H9 (cell line): Measurements from ENCODE around the gene MAN2C1. TPM values are rescaled to one million over a fixed set of nuclear protein-coding genes. Genes with fewer than 3 reads are reported as not detected.

ENCODE experiments used
- DNase-seq: peaks from one replicate; pipeline ENCODE4 v3.0.0-alpha.2; 2017
- H2AFZ ChIP-seq: one replicate; pipeline ENCODE4 v1.6.1; 2013; ENCODE audit warnings: mild to moderate bottlenecking, low read length, control low read depth, moderate library complexity
- H2AK5ac ChIP-seq: 2 replicates; pipeline ENCODE4 v1.6.1; 2013; ENCODE audit warnings: low read length, control low read depth, mixed read lengths; ENCODE audit not compliant: insufficient read length
- H2BK120ac ChIP-seq: one replicate; pipeline ENCODE4 v1.6.1; 2013; ENCODE audit warnings: low read depth, mild to moderate bottlenecking, low read length, control low read depth, inconsistent platforms; ENCODE audit not compliant: poor library complexity, severe bottlenecking
- H2BK12ac ChIP-seq: 2 replicates; pipeline ENCODE4 v1.6.1; 2013; ENCODE audit warnings: low read length, control low read depth, mixed read lengths, low read depth; ENCODE audit not compliant: insufficient read length
- H2BK15ac ChIP-seq: 2 replicates; pipeline ENCODE4 v1.6.1; 2013; ENCODE audit warnings: low read depth, low read length, control low read depth
- H2BK20ac ChIP-seq: one replicate; pipeline ENCODE4 v1.6.1; 2013; ENCODE audit warnings: low read depth, mild to moderate bottlenecking, low read length, control low read depth, inconsistent platforms; ENCODE audit not compliant: poor library complexity, severe bottlenecking
- H2BK5ac ChIP-seq: 2 replicates; pipeline ENCODE4 v1.6.1; 2013; ENCODE audit warnings: low read length, control low read depth, mixed read lengths; ENCODE audit not compliant: insufficient read length
- H3K14ac ChIP-seq: 2 replicates; pipeline ENCODE4 v1.6.1; 2013; ENCODE audit warnings: low read length, control low read depth; ENCODE audit not compliant: insufficient read depth
- H3K18ac ChIP-seq: 2 replicates; pipeline ENCODE4 v1.6.1; 2013; ENCODE audit warnings: low read depth, mild to moderate bottlenecking, mixed read lengths, low read length, control low read depth; ENCODE audit not compliant: insufficient read length
- H3K23ac ChIP-seq: 2 replicates; pipeline ENCODE4 v1.6.1; 2013; ENCODE audit warnings: low read length, control low read depth, mixed read lengths, low read depth; ENCODE audit not compliant: insufficient read length
- H3K23me2 ChIP-seq: 2 replicates; pipeline ENCODE4 v1.6.1; 2013; ENCODE audit warnings: low read depth, mild to moderate bottlenecking, mixed read lengths, low read length, control low read depth; ENCODE audit not compliant: insufficient read length, poor library complexity, severe bottlenecking
- H3K27ac ChIP-seq: 2 replicates; pipeline ENCODE4 v1.5.1; 2013; ENCODE audit warnings: low read length, control low read depth, mixed read lengths, low read depth; ENCODE audit not compliant: insufficient read length
- H3K27me3 ChIP-seq: 2 replicates; pipeline ENCODE4 v1.6.1; 2013; ENCODE audit warnings: low read length, control low read depth, inconsistent platforms; ENCODE audit not compliant: insufficient read depth
- H3K4ac ChIP-seq: 2 replicates; pipeline ENCODE4 v1.6.1; 2013; ENCODE audit warnings: low read depth, mild to moderate bottlenecking, control low read depth, inconsistent platforms, low read length, moderate library complexity
- H3K4me1 ChIP-seq: 2 replicates; pipeline ENCODE4 v1.6.1; 2013; ENCODE audit warnings: low read length, control low read depth, inconsistent platforms; ENCODE audit not compliant: insufficient read depth
- H3K4me2 ChIP-seq: 2 replicates; pipeline ENCODE4 v1.6.1; 2013; ENCODE audit warnings: low read length, control low read depth, mixed read lengths; ENCODE audit not compliant: insufficient read length, insufficient read depth
- H3K56ac ChIP-seq: 2 replicates; pipeline ENCODE4 v1.6.1; 2013; ENCODE audit warnings: low read depth, mild to moderate bottlenecking, mixed read lengths, low read length, control low read depth; ENCODE audit not compliant: insufficient read length
- H3K79me1 ChIP-seq: 2 replicates; pipeline ENCODE4 v1.6.1; 2013; ENCODE audit warnings: low read depth, mild to moderate bottlenecking, moderate library complexity, low read length, control low read depth, inconsistent platforms; ENCODE audit not compliant: insufficient read depth, poor library complexity, severe bottlenecking
- H3K79me2 ChIP-seq: 2 replicates; pipeline ENCODE4 v1.6.1; 2013; ENCODE audit warnings: low read length, control low read depth, inconsistent platforms; ENCODE audit not compliant: insufficient read depth
- H3K9ac ChIP-seq: 2 replicates; pipeline ENCODE4 v1.6.1; 2013; ENCODE audit warnings: low read length, control low read depth, mixed read lengths; ENCODE audit not compliant: insufficient read length; ENCODE audit errors: extremely low read depth
- H3K9me3 ChIP-seq: one replicate; pipeline ENCODE4 v1.6.1; 2013; ENCODE audit warnings: low read depth, low read length, inconsistent platforms; ENCODE audit not compliant: control insufficient read depth
- H3T11ph ChIP-seq: one replicate; pipeline ENCODE4 v1.6.1; 2013; ENCODE audit warnings: mild to moderate bottlenecking, low read length, control low read depth, inconsistent platforms
- H4K20me1 ChIP-seq: one replicate; pipeline ENCODE4 v1.6.1; 2013; ENCODE audit not compliant: control insufficient read depth, insufficient read length, insufficient read depth
- H4K5ac ChIP-seq: 2 replicates; pipeline ENCODE4 v1.6.1; 2013; ENCODE audit warnings: low read depth, mild to moderate bottlenecking, mixed read lengths, low read length, control low read depth; ENCODE audit not compliant: insufficient read length
- H4K8ac ChIP-seq: replicated peaks from 2 replicates; pipeline ENCODE4 v1.6.1; 2013; ENCODE audit warnings: low read length, control low read depth, mixed read lengths, low read depth; ENCODE audit not compliant: insufficient read length
- H4K91ac ChIP-seq: 2 replicates; pipeline ENCODE4 v1.6.1; 2013; ENCODE audit warnings: low read depth, mild to moderate bottlenecking, moderate library complexity, mixed read lengths, low read length, control low read depth; ENCODE audit not compliant: insufficient read length
- H3K27ac Mint-ChIP-seq, 3 experiments: 2 replicates in 2 of 3; 3 replicates in 1 of 3; pipeline ENCODE4 v1.8.0; 2020 to 2021; ENCODE audit warnings: mixed read lengths in 3 of 3, mild to moderate bottlenecking in 1 of 3, moderate library complexity in 1 of 3
- H3K27me3 Mint-ChIP-seq: 2 replicates; pipeline ENCODE4 v1.8.0; 2021; ENCODE audit warnings: low read depth, mild to moderate bottlenecking, moderate library complexity, mixed read lengths
- H3K36me3 Mint-ChIP-seq, 3 experiments: 2 replicates in 2 of 3; 3 replicates in 1 of 3; pipeline ENCODE4 v1.8.0; 2020 to 2021; ENCODE audit warnings: low read depth in 3 of 3, mixed read lengths in 3 of 3; ENCODE audit not compliant: insufficient read depth in 1 of 3
- H3K4me1 Mint-ChIP-seq, 2 experiments: 2 replicates each; pipeline ENCODE4 v1.8.0; 2020; ENCODE audit warnings: mixed read lengths in 2 of 2
- H3K4me3 Mint-ChIP-seq, 2 experiments: 2 replicates in 1 of 2; 3 replicates in 1 of 2; pipeline ENCODE4 v1.8.0; 2020 to 2021; ENCODE audit warnings: mild to moderate bottlenecking in 2 of 2, mixed read lengths in 2 of 2, moderate library complexity in 1 of 2
- H3K9me3 Mint-ChIP-seq, 2 experiments: 2 replicates in 1 of 2; 3 replicates in 1 of 2; pipeline ENCODE4 v1.8.0; 2020; ENCODE audit warnings: mild to moderate bottlenecking in 2 of 2, mixed read lengths in 2 of 2, moderate library complexity in 1 of 2
- CTCF ChIP-seq: fragments of 200-600 bp; sonication (generic); conservative IDR thresholded peaks from 3 replicates; pipeline ENCODE4 v1.8.0; 2021; ENCODE audit warnings: antibody characterized with exemption, mild to moderate bottlenecking
- WGBS: extraction: QIAGEN DNeasy Blood & Tissue Kit; methylation state at CpG from one replicate; pipeline ENCODE4 v1.1.7; 2013; ENCODE audit warnings: missing lambda C conversion rate, low lambda C conversion rate, mixed read lengths; ENCODE audit not compliant: insufficient read length; ENCODE audit errors: extremely low coverage; 5-methylcytosine and 5-hydroxymethylcytosine counted together
- total RNA-seq: library from RNA; stranded (reverse); gene quantifications from 2 replicates; pipeline ENCODE4 v1.2.1, GENCODE V29; 2021

The MAN2C1 gene
- total RNA-seq, 1 experiment from 2014 or later = 112 TPM

DNA sequence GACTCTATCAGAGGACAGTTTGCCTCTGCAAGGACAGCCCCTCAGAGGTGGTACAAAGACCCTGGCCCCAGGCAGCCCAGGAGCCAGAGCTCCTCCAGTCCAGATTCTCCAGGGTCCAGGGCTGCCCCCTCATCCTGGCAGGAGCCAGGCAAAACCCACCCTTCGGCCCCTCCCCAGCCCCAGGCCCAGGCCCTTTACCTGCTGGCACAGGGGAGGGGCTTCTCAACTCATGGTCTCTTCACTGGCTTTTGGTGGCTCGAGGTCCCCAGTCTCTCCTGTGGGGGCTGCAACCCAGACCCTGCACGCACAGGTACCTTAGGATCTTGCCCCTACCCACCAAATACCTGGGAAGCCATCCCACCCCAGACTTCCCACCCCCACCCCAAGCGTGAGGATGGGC is 13.0 kb downstream of the MAN2C1 start:
- Histone ChIP-seq H3K23me2 (no peaks in the 10 kb centered on the region), H3K9ac (no peak overlapping the region), H3K23ac (no peak overlapping the region), H3K79me1 (no peaks in the 10 kb centered on the region), H2BK20ac (no peak overlapping the region), H2BK5ac (no peak overlapping the region), H2AFZ (no peak overlapping the region), H3K9me3 (no peaks in the 10 kb centered on the region), H3K56ac (no peak overlapping the region), H3K27me3 (no peaks in the 10 kb centered on the region), H2BK120ac (no peak overlapping the region), H3T11ph (no peak overlapping the region), H2AK5ac (no peak overlapping the region), H3K79me2 (no peaks in the 10 kb centered on the region), H3K18ac (no peak overlapping the region), H4K91ac (no peak overlapping the region), H3K4ac (no peak overlapping the region), H2BK12ac (no peak overlapping the region), H3K4me1 (no peaks in the 10 kb centered on the region), H3K27ac (no peak overlapping the region), H3K4me2 (no peak overlapping the region), H2BK15ac (no peak overlapping the region), H3K14ac (no peak overlapping the region), H4K5ac (no peak overlapping the region), H4K20me1 (no peaks in the 10 kb centered on the region), H4K8ac (no peak overlapping the region)
- no peak overlapping the region; a peak in 1 of 7 replicates for H3K27ac Mint-ChIP-seq
- H3K27me3 Mint-ChIP-seq = no peaks in the 10 kb centered on the region; the same call in 1 of the 2 replicates
- no CpG with 5 or more reads among the region's 4 CpGs for WGBS
- DNase-seq = no peak
- no peak overlapping the region for H3K4me3 Mint-ChIP-seq
- H3K36me3 Mint-ChIP-seq = peaks cover 7 to 22% (median 19%) of the 10 kb centered on the region in 3 experiments; a peak in 6 of 7 replicates
- no peaks in the 10 kb centered on the region for H3K9me3 Mint-ChIP-seq
- no peaks in the 10 kb centered on the region for H3K4me1 Mint-ChIP-seq
- TF ChIP-seq CTCF = no peak
